B cell (primary cell): Measurements from ENCODE around the gene PRKD2. TPM values are rescaled to one million over a fixed set of nuclear protein-coding genes. Genes with fewer than 3 reads are reported as not detected.

Experiments
- ATAC-seq: fragments of 200-7000 bp; cut with Tn5 transposase; one replicate; pipeline ENCODE4 v1.10.0; 2021; ENCODE audit warnings: low read depth, mild to moderate bottlenecking, moderate number of reproducible peaks, moderate library complexity
- CTCF ChIA-PET: fragments of 350-600 bp; sonication (Branson Sonifier 250); formaldehyde crosslinking; loops from one replicate; lab custom pipeline; 2021; ENCODE audit warnings: antibody characterized with exemption, inconsistent platforms; lab: Charles Lee
- POLR2A ChIA-PET: fragments of 350-600 bp; sonication (Branson Sonifier 250); formaldehyde crosslinking; loops from one replicate; lab custom pipeline; 2021; ENCODE audit warnings: antibody characterized with exemption; lab: Charles Lee
- DNase-seq: peaks from one replicate; pipeline ENCODE4 v3.0.0; 2013
- H2AFZ ChIP-seq: 2 replicates; pipeline ENCODE4 v1.6.1; 2012; ENCODE audit warnings: mild to moderate bottlenecking, low read depth, low read length; ENCODE audit not compliant: insufficient read depth, poor library complexity, severe bottlenecking
- H3K27ac ChIP-seq, 2 donors: 1 replicate in 1 of 2; 2 replicates in 1 of 2; pipeline ENCODE4 v1.5.1; 2012 to 2013; ENCODE audit warnings: low read length in 2 of 2, mild to moderate bottlenecking in 2 of 2, moderate library complexity in 1 of 2
- H3K27me3 ChIP-seq, 4 experiments: fragments of 200-600 bp in 1 of 4; sonication (generic) in 1 of 4; replicated peaks in 1 of 4; 1 replicate in 2 of 4; 2 replicates in 2 of 4; pipeline versions ENCODE4 v1.6.1 to v1.7.0; 2013 to 2016; ENCODE audit warnings: low read length in 3 of 4, mild to moderate bottlenecking in 2 of 4, mixed read lengths in 1 of 4, moderate library complexity in 1 of 4; ENCODE audit not compliant: insufficient read depth in 4 of 4, control insufficient read depth in 3 of 4; ENCODE audit errors: control extremely low read depth in 1 of 4
- H3K36me3 ChIP-seq, 2 experiments: replicated peaks in 1 of 2; 1 replicate in 1 of 2; 2 replicates in 1 of 2; pipeline versions ENCODE4 v1.6.1 to v1.7.1; 2013; ENCODE audit warnings: low read length in 1 of 2; ENCODE audit not compliant: insufficient read depth in 2 of 2, control insufficient read depth in 1 of 2; ENCODE audit errors: control extremely low read depth in 1 of 2, extremely low read depth in 1 of 2
- H3K4me1 ChIP-seq, 2 donors: fragments of 200-600 bp in 1 of 2; sonication (generic) in 1 of 2; 1 replicate in 1 of 2; 2 replicates in 1 of 2; pipeline versions ENCODE4 v1.5.1 to v1.6.1; 2013 to 2017; ENCODE audit warnings: low read length in 2 of 2; ENCODE audit not compliant: control insufficient read depth in 2 of 2, insufficient read depth in 2 of 2
- H3K4me2 ChIP-seq: replicated peaks from 2 replicates; pipeline ENCODE3; 2012; ENCODE audit warnings: mild to moderate bottlenecking, low read depth, low read length; ENCODE audit not compliant: poor library complexity, severe bottlenecking
- H3K4me3 ChIP-seq, 5 experiments: fragments of 200-600 bp in 1 of 5; sonication (generic) in 1 of 5; 1 replicate in 3 of 5; 2 replicates in 2 of 5; pipeline versions ENCODE4 v1.5.1 to v1.7.0; 2011 to 2016; ENCODE audit warnings: low read length in 4 of 5, mild to moderate bottlenecking in 4 of 5, low read depth in 2 of 5, control low read depth in 1 of 5, moderate library complexity in 1 of 5; ENCODE audit not compliant: insufficient read depth in 1 of 5; ENCODE audit errors: control extremely low read depth in 1 of 5, extremely low read depth in 1 of 5
- H3K79me2 ChIP-seq: fragments of 200-600 bp; sonication (generic); one replicate; pipeline ENCODE4 v1.6.0; 2016; ENCODE audit warnings: low read length; ENCODE audit not compliant: control insufficient read depth, insufficient read depth
- H3K9ac ChIP-seq: fragments of 200-600 bp; sonication (generic); 2 replicates; pipeline ENCODE4 v1.6.1; 2017; ENCODE audit warnings: mild to moderate bottlenecking, low read length, moderate library complexity
- H3K9me3 ChIP-seq, 3 donors: one replicate each; pipeline versions ENCODE4 v1.6.1 to v1.7.1; 2013; ENCODE audit warnings: low read length in 2 of 3; ENCODE audit not compliant: control insufficient read depth in 2 of 3, insufficient read depth in 1 of 3; ENCODE audit errors: control extremely low read depth in 1 of 3
- H4K20me1 ChIP-seq: 2 replicates; pipeline ENCODE4 v1.6.0; 2012; ENCODE audit warnings: mild to moderate bottlenecking, low read length; ENCODE audit not compliant: insufficient read depth, control insufficient read depth, poor library complexity, severe bottlenecking
- H3K27ac Mint-ChIP-seq: one replicate; pipeline ENCODE4 v1.8.0; 2021; ENCODE audit warnings: mixed read lengths
- H3K27me3 Mint-ChIP-seq: one replicate; pipeline ENCODE4 v1.8.0; 2021; ENCODE audit warnings: mixed read lengths
- H3K4me1 Mint-ChIP-seq: one replicate; pipeline ENCODE4 v1.8.0; 2021; ENCODE audit warnings: mixed read lengths
- H3K4me3 Mint-ChIP-seq: one replicate; pipeline ENCODE4 v1.8.0; 2021; ENCODE audit warnings: mixed read lengths
- H3K9me3 Mint-ChIP-seq: one replicate; pipeline ENCODE4 v1.8.0; 2022; ENCODE audit warnings: mixed read lengths; ENCODE audit not compliant: insufficient read depth
- EZH2 ChIP-seq: IDR thresholded peaks from 2 replicates; pipeline ENCODE4 v1.6.1; 2012; ENCODE audit warnings: borderline replicate concordance, low read depth, mild to moderate bottlenecking, moderate library complexity, low read length; ENCODE audit not compliant: insufficient read depth, poor library complexity, severe bottlenecking
- WGBS: methylation state at CpG from one replicate; pipeline ENCODE4 v1.1.5; 2013; ENCODE audit warnings: missing lambda C conversion rate; ENCODE audit not compliant: insufficient coverage; 5-methylcytosine and 5-hydroxymethylcytosine counted together
- intact Hi-C: fragments of 100-400 bp; cut with micrococcal nuclease; formaldehyde crosslinking; loops from one replicate; pipeline ENCODE4 v1.10.0; 2022
- polyA plus RNA-seq: library from polyadenylated mRNA; depleted of rRNA; stranded (reverse); fragments of >200 nt; gene quantifications from 2 replicates; pipeline ENCODE4 v1.2.3, GENCODE V29; 2012
- total RNA-seq, 2 donors: library from RNA; stranded (reverse); fragments of 120-200 nt in 1 of 2; gene quantifications; 1 replicate in 1 of 2; 2 replicates in 1 of 2; pipeline versions ENCODE4 v1.2.3 to v1.2.4, GENCODE V29; 2013 to 2022
- TF ChIP-seq, protein P1 (sequence below): fragments of 200-600 bp; IDR thresholded peaks from one replicate; pipeline ENCODE4 v1.8.0; 2022; ENCODE audit warnings: antibody characterized with exemption, mild to moderate bottlenecking

Gene PRKD2
- total and polyA plus RNA-seq, 2 donors (not counting 1 experiment from before 2014, with no cell fraction given) = 192 to 208 TPM

DNA sequence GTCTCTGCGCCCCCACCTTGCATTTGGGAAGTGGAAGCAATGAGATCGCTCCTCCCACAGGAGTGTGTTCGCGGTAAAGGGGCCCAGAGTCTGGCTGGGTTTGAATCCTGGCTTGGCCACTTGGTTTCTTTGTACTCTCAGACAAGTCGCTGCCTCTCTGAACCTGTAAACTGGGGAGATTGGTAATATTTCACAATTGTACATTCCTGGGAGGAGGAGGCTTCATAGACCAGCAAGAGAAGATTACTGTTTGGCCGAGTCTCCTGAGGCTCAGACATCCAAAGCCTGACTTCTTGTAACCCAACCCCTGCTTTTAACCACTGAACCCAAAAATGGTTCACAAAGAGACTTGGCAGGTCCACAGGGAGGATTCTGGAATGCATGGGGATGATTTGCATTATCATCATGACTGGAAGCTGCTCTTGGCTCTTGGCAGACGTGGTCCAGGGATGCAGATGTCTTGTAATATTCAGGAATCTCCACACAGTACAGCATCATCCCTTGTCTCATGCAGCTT is 43.0 kb upstream of the PRKD2 start:
- H3K4me1 ChIP-seq = peaks cover 0 to 5% of the 10 kb centered on the region in 2 donors
- no peak overlapping the region for H3K4me3 Mint-ChIP-seq
- no peaks in the 10 kb centered on the region for H3K9me3 ChIP-seq
- ChIA-PET POLR2A (interaction anchor here (0.6 kb wide), 1 partner anchor 46 kb away, joined by 10 read pairs; no protein-coding TSS in a partner anchor), CTCF (interaction anchor here (0.6 to 8.2 kb wide), 3 partner anchors 80 to 97 kb away, joined by 3 to 245 read pairs (median 10); no protein-coding TSS in a partner anchor)
- H3K4me2 ChIP-seq = no peak overlapping the region
- no peak overlapping the region for H3K4me3 ChIP-seq
- H4K20me1 ChIP-seq = peaks cover 16% of the 10 kb centered on the region
- H2AFZ ChIP-seq = no peak overlapping the region
- H3K9me3 Mint-ChIP-seq = no peaks in the 10 kb centered on the region
- no peak for DNase-seq
- H3K27me3 ChIP-seq = no peaks in the 10 kb centered on the region
- intact Hi-C loops = no loop called here
- H3K79me2 ChIP-seq = peaks cover 8% of the 10 kb centered on the region
- TF ChIP-seq, protein P1, sequence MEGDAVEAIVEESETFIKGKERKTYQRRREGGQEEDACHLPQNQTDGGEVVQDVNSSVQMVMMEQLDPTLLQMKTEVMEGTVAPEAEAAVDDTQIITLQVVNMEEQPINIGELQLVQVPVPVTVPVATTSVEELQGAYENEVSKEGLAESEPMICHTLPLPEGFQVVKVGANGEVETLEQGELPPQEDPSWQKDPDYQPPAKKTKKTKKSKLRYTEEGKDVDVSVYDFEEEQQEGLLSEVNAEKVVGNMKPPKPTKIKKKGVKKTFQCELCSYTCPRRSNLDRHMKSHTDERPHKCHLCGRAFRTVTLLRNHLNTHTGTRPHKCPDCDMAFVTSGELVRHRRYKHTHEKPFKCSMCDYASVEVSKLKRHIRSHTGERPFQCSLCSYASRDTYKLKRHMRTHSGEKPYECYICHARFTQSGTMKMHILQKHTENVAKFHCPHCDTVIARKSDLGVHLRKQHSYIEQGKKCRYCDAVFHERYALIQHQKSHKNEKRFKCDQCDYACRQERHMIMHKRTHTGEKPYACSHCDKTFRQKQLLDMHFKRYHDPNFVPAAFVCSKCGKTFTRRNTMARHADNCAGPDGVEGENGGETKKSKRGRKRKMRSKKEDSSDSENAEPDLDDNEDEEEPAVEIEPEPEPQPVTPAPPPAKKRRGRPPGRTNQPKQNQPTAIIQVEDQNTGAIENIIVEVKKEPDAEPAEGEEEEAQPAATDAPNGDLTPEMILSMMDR = no peak
- TF ChIP-seq EZH2 = no peak
- peaks cover 2% of the 10 kb centered on the region for H3K4me1 Mint-ChIP-seq
- no peaks in the 10 kb centered on the region for H3K36me3 ChIP-seq
- H3K27me3 Mint-ChIP-seq = no peaks in the 10 kb centered on the region
- no peak overlapping the region for H3K27ac Mint-ChIP-seq
- WGBS = 100% methylated on average over 4 of the region's 7 CpGs
- no peak overlapping the region for H3K9ac ChIP-seq
- no peak overlapping the region for H3K27ac ChIP-seq
- no peak for ATAC-seq

DNA sequence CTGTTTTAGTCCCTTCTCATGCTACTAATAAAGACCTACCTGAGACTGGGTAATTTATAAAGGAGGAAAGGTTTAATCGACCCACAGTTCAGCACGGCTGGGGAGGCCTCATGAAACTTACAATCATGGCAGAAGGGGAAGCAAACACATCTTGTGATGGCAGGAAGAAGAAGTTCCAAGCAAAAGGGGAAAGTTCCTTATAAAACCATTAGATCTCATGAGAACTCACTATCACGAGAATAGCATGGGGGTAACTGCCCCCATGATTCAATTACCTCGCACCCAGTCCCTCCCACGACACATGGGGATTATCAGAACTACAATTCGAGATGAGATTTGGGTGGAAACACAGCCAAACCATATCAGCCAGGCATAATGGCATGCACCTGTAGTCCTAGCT is 42.3 kb upstream of the PRKD2 start:
- Histone ChIP-seq H3K4me1 (peaks cover 0 to 5% of the 10 kb centered on the region in 2 donors), H3K36me3 (no peaks in the 10 kb centered on the region), H3K27me3 (no peaks in the 10 kb centered on the region), H4K20me1 (peaks cover 16% of the 10 kb centered on the region), H3K27ac (no peak overlapping the region), H3K9me3 (no peaks in the 10 kb centered on the region), H3K4me3 (no peak overlapping the region), H3K4me2 (no peak overlapping the region), H2AFZ (no peak overlapping the region), H3K79me2 (peaks cover 8% of the 10 kb centered on the region), H3K9ac (no peak overlapping the region)
- no peak overlapping the region for H3K4me3 Mint-ChIP-seq
- no peaks in the 10 kb centered on the region for H3K27me3 Mint-ChIP-seq
- no peaks in the 10 kb centered on the region for H3K9me3 Mint-ChIP-seq
- POLR2A ChIA-PET = no interaction called here
- peaks cover 2% of the 10 kb centered on the region for H3K4me1 Mint-ChIP-seq
- DNase-seq (no peak), ATAC-seq (no peak)
- no peak overlapping the region for H3K27ac Mint-ChIP-seq
- CTCF ChIA-PET = interaction anchor here (0.7 to 8.2 kb wide), 4 partner anchors 8 to 364 kb away, joined by 3 to 245 read pairs (median 14); no protein-coding TSS in a partner anchor
- WGBS = 94% methylated on average over 3 of the region's 6 CpGs
- TF ChIP-seq EZH2 = no peak
- TF ChIP-seq, protein P1 = no peak
- intact Hi-C loops = no loop called here
